Measurements from ENCODE around the gene WIPF1.

WIPF1 gene

GRCh38 chr2:174615871-174616436, 18.4 kb upstream of the WIPF1 start:
- TF ChIP-seq CTCF (IDR thresholded peaks at IDR 0.05), result no peak
- no peak overlapping the region for H3K4me2 ChIP-seq (ENCODE audit: low read length)
- no peak overlapping the region for H3K9ac ChIP-seq
- H3K36me3 ChIP-seq (ENCODE audit: control insufficient read depth, insufficient read depth, low read length), result no peaks in the 10 kb centered on the region
- H3K27me3 ChIP-seq (ENCODE audit: control insufficient read depth, insufficient read depth, low read length), result no peaks in the 10 kb centered on the region
- H3K79me2 ChIP-seq, result peaks cover 30% of the 10 kb centered on the region
- no peaks in the 10 kb centered on the region for H3K4me1 ChIP-seq
- no peaks in the 10 kb centered on the region for H3K9me3 ChIP-seq (ENCODE audit: control insufficient read depth, low read length)
- H3K4me3 ChIP-seq (ENCODE audit: low read depth, low read length), result no peak overlapping the region
- H2AFZ ChIP-seq, result no peak overlapping the region
- no peak overlapping the region for H3K27ac ChIP-seq

DNA sequence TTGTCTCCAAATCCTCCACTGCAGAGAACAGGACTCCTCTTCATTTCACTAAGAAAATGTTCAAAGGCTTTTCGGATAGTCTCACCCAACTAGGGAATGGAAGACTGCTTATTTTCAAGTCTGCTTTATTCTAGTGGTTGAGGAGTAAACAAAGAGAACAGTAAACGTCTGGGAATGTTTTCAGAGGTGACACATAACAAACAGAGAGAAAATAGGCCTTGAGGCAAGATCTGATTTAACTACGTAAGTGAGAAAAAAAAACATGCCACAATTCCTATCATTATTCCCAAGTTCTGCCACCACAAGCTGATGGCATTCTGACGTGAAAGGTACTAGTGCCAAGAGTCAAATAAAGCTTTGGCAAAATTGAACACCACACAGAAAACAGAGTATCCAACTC, 16.7 kb upstream of the WIPF1 start:
- no peak overlapping the region for H3K4me2 ChIP-seq (ENCODE audit: low read length)
- no peaks in the 10 kb centered on the region for H3K36me3 ChIP-seq (ENCODE audit: control insufficient read depth, insufficient read depth, low read length)
- H3K4me3 ChIP-seq (ENCODE audit: low read depth, low read length), result no peak overlapping the region
- H3K9me3 ChIP-seq (ENCODE audit: control insufficient read depth, low read length), result no peaks in the 10 kb centered on the region
- no peak overlapping the region for H2AFZ ChIP-seq
- peaks cover 3% of the 10 kb centered on the region for H3K4me1 ChIP-seq
- H3K27me3 ChIP-seq (ENCODE audit: control insufficient read depth, insufficient read depth, low read length), result no peaks in the 10 kb centered on the region
- TF ChIP-seq CTCF (IDR thresholded peaks at IDR 0.05), result no peak
- H3K27ac ChIP-seq, result no peak overlapping the region
- H3K9ac ChIP-seq, result no peak overlapping the region
- H3K79me2 ChIP-seq, result peaks cover 28% of the 10 kb centered on the region

GRCh38 chr2:174613531-174613930, 15.9 kb upstream of the WIPF1 start:
- H3K9ac ChIP-seq, result no peak overlapping the region
- peaks cover 5% of the 10 kb centered on the region for H3K4me1 ChIP-seq
- H3K9me3 ChIP-seq (ENCODE audit: control insufficient read depth, low read length), result no peaks in the 10 kb centered on the region
- no peak overlapping the region for H3K4me2 ChIP-seq (ENCODE audit: low read length)
- no peak overlapping the region for H3K27ac ChIP-seq
- no peak overlapping the region for H3K4me3 ChIP-seq (ENCODE audit: low read depth, low read length)
- no peak for TF ChIP-seq CTCF (IDR thresholded peaks at IDR 0.05)
- H2AFZ ChIP-seq, result no peak overlapping the region
- H3K36me3 ChIP-seq (ENCODE audit: control insufficient read depth, insufficient read depth, low read length), result no peaks in the 10 kb centered on the region
- peaks cover 21% of the 10 kb centered on the region for H3K79me2 ChIP-seq
- H3K27me3 ChIP-seq (ENCODE audit: control insufficient read depth, insufficient read depth, low read length), result no peaks in the 10 kb centered on the region

DNA sequence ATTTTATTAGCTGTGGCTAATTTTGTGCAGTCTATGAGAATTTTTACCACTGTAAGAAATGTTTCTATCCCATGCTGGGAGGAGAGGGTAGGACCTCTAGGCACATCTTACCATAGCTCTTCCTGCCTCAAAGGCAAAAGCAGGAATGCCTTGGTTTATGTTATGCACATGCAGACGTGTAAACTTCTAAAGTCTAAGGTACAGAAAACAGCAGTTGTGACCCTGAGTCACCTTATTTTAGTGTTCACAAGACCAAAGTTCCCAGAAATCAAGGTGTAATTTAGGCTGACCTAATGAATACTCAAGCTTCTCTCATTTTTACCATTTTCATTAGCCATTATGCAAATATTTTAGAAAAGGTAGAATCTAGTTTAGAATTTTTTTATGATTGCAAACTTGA, 15.4 kb upstream of the WIPF1 start:
- H3K9ac ChIP-seq, result no peak overlapping the region
- no peak overlapping the region for H3K4me3 ChIP-seq (ENCODE audit: low read depth, low read length)
- H3K4me2 ChIP-seq (ENCODE audit: low read length), result no peak overlapping the region
- no peak overlapping the region for H2AFZ ChIP-seq
- peaks cover 19% of the 10 kb centered on the region for H3K79me2 ChIP-seq
- H3K27me3 ChIP-seq (ENCODE audit: control insufficient read depth, insufficient read depth, low read length), result no peaks in the 10 kb centered on the region
- no peak overlapping the region for H3K27ac ChIP-seq
- peaks cover 7% of the 10 kb centered on the region for H3K4me1 ChIP-seq
- TF ChIP-seq CTCF (IDR thresholded peaks at IDR 0.05), result no peak
- H3K36me3 ChIP-seq (ENCODE audit: control insufficient read depth, insufficient read depth, low read length), result no peaks in the 10 kb centered on the region
- no peaks in the 10 kb centered on the region for H3K9me3 ChIP-seq (ENCODE audit: control insufficient read depth, low read length)

DNA sequence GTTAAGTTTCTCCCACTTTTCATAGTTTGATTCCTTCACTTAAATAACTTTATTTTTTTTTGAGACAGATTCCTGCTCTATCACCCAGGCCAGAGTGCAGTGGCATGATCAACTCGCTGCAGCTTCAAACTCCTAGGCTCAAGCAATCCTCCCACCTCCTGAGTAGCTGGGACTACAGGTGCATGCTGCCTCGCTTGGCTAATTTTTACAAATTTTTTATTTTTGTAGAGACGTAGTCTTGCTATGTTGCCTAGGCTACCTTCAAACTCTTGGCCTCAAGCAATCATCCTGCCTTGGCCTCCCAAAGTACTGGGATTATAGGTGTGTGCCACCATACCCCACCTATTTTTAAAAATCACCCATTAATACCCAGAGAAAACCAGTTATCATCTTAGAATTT, 14.2 kb upstream of the WIPF1 start:
- H3K27me3 ChIP-seq (ENCODE audit: control insufficient read depth, insufficient read depth, low read length), result no peaks in the 10 kb centered on the region
- H3K27ac ChIP-seq, result no peak overlapping the region
- no peak overlapping the region for H3K4me2 ChIP-seq (ENCODE audit: low read length)
- H3K4me1 ChIP-seq, result peaks cover 7% of the 10 kb centered on the region
- H3K9ac ChIP-seq, result no peak overlapping the region
- H2AFZ ChIP-seq, result no peak overlapping the region
- no peak overlapping the region for H3K4me3 ChIP-seq (ENCODE audit: low read depth, low read length)
- no peak for TF ChIP-seq CTCF (IDR thresholded peaks at IDR 0.05)
- H3K9me3 ChIP-seq (ENCODE audit: control insufficient read depth, low read length), result no peaks in the 10 kb centered on the region
- peaks cover 19% of the 10 kb centered on the region for H3K79me2 ChIP-seq
- H3K36me3 ChIP-seq (ENCODE audit: control insufficient read depth, insufficient read depth, low read length), result no peaks in the 10 kb centered on the region
